ENCODE data around the gene CDK5RAP3.

The CDK5RAP3 gene

DNA sequence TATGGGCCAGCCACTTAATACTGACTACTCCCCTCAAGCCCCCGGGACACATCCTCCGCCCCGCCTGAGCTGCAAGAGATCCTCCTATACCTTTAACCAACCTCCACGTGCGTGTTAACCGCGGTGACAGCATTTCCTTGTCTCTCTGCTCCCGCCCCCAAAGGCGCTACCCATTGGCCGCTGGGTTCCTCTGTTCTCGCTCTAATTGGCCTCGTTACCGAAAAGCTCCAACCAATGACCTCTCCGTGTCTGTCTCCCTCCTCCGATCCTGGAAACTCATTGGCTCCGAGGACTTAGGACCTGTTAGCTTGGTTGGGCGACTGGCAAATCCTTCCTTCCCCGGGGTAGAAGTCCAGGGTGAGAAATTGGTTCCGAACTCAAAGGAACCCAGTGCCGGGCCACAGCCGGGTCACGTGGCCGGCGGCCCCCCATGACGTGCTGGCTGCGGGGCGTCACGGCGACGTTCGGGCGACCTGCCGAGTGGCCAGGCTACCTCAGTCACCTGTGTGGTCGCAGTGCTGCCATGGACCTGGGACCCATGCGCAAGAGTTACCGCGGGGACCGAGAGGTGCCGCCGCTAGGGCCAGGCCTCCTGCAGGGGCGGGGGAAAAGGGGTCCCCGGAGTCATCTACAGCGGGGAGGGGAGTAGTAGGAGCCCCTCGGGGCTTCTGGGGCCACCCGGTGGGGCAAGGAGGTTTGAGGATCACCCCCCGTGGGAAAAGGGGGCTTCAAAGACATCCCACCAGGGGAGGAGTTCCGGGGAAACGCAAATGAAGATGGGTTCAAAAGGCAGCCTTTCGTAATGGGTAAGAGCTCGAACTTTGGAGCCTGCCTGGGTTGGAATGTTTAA, 29.4 kb upstream of the CDK5RAP3 start, which contains the start of gene PNPO (continued):
- TF ChIP-seq, protein P1, sequence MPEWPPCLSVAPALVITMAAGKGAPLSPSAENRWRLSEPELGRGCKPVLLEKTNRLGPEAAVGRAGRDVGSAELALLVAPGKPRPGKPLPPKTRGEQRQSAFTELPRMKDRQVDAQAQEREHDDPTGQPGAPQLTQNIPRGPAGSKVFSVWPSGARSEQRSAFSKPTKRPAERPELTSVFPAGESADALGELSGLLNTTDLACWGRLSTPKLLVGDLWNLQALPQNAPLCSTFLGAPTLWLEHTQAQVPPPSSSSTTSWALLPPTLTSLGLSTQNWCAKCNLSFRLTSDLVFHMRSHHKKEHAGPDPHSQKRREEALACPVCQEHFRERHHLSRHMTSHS (tag by site-specific recombination; IDR thresholded peaks at IDR 0.05) = no peak
- no peak for TF ChIP-seq ZNF274 (IDR thresholded peaks at IDR 0.05; ENCODE audit: low read length)
- TF ChIP-seq ZNF274 (tag by site-specific recombination; IDR thresholded peaks at IDR 0.05; ENCODE audit: borderline replicate concordance) = no peak
- no peak for TF ChIP-seq YY1 (tag by site-specific recombination; IDR thresholded peaks at IDR 0.05)
- TF ChIP-seq, protein P2, sequence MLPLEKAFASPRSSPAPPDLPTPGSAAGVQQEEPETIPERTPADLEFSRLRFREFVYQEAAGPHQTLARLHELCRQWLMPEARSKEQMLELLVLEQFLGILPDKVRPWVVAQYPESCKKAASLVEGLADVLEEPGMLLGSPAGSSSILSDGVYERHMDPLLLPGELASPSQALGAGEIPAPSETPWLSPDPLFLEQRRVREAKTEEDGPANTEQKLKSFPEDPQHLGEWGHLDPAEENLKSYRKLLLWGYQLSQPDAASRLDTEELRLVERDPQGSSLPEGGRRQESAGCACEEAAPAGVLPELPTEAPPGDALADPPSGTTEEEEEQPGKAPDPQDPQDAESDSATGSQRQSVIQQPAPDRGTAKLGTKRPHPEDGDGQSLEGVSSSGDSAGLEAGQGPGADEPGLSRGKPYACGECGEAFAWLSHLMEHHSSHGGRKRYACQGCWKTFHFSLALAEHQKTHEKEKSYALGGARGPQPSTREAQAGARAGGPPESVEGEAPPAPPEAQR (tag by site-specific recombination; IDR thresholded peaks at IDR 0.05) = no peak
- TF ChIP-seq, protein P3, sequence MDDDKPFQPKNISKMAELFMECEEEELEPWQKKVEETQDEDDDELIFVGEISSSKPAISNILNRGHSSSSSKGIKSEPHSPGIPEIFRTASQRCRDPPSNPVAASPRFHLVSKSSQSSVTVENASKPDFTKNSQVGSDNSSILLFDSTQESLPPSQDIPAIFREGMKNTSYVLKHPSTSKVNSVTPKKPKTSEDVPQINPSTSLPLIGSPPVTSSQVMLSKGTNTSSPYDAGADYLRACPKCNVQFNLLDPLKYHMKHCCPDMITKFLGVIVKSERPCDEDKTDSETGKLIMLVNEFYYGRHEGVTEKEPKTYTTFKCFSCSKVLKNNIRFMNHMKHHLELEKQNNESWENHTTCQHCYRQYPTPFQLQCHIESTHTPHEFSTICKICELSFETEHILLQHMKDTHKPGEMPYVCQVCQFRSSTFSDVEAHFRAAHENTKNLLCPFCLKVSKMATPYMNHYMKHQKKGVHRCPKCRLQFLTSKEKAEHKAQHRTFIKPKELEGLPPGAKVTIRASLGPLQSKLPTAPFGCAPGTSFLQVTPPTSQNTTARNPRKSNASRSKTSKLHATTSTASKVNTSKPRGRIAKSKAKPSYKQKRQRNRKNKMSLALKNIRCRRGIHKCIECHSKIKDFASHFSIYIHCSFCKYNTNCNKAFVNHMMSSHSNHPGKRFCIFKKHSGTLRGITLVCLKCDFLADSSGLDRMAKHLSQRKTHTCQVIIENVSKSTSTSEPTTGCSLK (tag by site-specific recombination; IDR thresholded peaks at IDR 0.05) = no peak
- TF ChIP-seq, protein P4, sequence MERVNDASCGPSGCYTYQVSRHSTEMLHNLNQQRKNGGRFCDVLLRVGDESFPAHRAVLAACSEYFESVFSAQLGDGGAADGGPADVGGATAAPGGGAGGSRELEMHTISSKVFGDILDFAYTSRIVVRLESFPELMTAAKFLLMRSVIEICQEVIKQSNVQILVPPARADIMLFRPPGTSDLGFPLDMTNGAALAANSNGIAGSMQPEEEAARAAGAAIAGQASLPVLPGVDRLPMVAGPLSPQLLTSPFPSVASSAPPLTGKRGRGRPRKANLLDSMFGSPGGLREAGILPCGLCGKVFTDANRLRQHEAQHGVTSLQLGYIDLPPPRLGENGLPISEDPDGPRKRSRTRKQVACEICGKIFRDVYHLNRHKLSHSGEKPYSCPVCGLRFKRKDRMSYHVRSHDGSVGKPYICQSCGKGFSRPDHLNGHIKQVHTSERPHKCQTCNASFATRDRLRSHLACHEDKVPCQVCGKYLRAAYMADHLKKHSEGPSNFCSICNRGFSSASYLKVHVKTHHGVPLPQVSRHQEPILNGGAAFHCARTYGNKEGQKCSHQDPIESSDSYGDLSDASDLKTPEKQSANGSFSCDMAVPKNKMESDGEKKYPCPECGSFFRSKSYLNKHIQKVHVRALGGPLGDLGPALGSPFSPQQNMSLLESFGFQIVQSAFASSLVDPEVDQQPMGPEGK (tag by site-specific recombination; IDR thresholded peaks at IDR 0.05) = peak; percentile 68
- TF ChIP-seq, protein P5, sequence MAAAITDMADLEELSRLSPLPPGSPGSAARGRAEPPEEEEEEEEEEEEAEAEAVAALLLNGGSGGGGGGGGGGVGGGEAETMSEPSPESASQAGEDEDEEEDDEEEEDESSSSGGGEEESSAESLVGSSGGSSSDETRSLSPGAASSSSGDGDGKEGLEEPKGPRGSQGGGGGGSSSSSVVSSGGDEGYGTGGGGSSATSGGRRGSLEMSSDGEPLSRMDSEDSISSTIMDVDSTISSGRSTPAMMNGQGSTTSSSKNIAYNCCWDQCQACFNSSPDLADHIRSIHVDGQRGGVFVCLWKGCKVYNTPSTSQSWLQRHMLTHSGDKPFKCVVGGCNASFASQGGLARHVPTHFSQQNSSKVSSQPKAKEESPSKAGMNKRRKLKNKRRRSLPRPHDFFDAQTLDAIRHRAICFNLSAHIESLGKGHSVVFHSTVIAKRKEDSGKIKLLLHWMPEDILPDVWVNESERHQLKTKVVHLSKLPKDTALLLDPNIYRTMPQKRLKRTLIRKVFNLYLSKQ (tag by site-specific recombination; IDR thresholded peaks at IDR 0.05; ENCODE audit: borderline replicate concordance) = no peak
- TF ChIP-seq ZNF561 (tag by site-specific recombination; IDR thresholded peaks at IDR 0.05; ENCODE audit: borderline replicate concordance) = peak; percentile 67; the same call in 1 of the 2 replicates
- TF ChIP-seq, protein P6, sequence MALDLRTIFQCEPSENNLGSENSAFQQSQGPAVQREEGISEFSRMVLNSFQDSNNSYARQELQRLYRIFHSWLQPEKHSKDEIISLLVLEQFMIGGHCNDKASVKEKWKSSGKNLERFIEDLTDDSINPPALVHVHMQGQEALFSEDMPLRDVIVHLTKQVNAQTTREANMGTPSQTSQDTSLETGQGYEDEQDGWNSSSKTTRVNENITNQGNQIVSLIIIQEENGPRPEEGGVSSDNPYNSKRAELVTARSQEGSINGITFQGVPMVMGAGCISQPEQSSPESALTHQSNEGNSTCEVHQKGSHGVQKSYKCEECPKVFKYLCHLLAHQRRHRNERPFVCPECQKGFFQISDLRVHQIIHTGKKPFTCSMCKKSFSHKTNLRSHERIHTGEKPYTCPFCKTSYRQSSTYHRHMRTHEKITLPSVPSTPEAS (tag by site-specific recombination; IDR thresholded peaks at IDR 0.05) = no peak
- TF ChIP-seq BCL11A (tag by site-specific recombination; IDR thresholded peaks at IDR 0.05; ENCODE audit: low read depth) = 0 out of 2 replicates have a peak, but pooled peaks have one; percentile 26
- TF ChIP-seq, protein P7, sequence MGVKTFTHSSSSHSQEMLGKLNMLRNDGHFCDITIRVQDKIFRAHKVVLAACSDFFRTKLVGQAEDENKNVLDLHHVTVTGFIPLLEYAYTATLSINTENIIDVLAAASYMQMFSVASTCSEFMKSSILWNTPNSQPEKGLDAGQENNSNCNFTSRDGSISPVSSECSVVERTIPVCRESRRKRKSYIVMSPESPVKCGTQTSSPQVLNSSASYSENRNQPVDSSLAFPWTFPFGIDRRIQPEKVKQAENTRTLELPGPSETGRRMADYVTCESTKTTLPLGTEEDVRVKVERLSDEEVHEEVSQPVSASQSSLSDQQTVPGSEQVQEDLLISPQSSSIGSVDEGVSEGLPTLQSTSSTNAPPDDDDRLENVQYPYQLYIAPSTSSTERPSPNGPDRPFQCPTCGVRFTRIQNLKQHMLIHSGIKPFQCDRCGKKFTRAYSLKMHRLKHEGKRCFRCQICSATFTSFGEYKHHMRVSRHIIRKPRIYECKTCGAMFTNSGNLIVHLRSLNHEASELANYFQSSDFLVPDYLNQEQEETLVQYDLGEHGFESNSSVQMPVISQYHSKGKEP (tag by site-specific recombination; IDR thresholded peaks at IDR 0.05) = no peak
- peak; percentile 70 for TF ChIP-seq SETDB1 (IDR thresholded peaks at IDR 0.05; ENCODE audit: insufficient read length, low read length)
- peak; percentile 73 for TF ChIP-seq ZNF423 (tag by site-specific recombination; IDR thresholded peaks at IDR 0.05)
- no peak for TF ChIP-seq ZNF292 (tag by site-specific recombination; IDR thresholded peaks at IDR 0.05; ENCODE audit: borderline replicate concordance, low read depth)
- TF ChIP-seq HOXC10 (CRISPR knock-in tag; IDR thresholded peaks at IDR 0.05) = no peak
- no peak for TF ChIP-seq ZNF404 (tag by site-specific recombination; IDR thresholded peaks at IDR 0.05)
- TF ChIP-seq, protein P8, sequence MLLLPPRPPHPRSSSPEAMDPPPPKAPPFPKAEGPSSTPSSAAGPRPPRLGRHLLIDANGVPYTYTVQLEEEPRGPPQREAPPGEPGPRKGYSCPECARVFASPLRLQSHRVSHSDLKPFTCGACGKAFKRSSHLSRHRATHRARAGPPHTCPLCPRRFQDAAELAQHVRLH (tag by site-specific recombination; IDR thresholded peaks at IDR 0.05) = peak; percentile 85; the same call in 1 of the 2 replicates
- TF ChIP-seq, protein P9, sequence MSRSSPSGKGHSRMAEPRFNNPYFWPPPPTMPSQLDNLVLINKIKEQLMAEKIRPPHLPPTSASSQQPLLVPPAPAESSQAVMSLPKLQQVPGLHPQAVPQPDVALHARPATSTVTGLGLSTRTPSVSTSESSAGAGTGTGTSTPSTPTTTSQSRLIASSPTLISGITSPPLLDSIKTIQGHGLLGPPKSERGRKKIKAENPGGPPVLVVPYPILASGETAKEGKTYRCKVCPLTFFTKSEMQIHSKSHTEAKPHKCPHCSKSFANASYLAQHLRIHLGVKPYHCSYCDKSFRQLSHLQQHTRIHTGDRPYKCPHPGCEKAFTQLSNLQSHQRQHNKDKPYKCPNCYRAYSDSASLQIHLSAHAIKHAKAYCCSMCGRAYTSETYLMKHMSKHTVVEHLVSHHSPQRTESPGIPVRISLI (tag by site-specific recombination; IDR thresholded peaks at IDR 0.05) = no peak
- TF ChIP-seq, protein P10, sequence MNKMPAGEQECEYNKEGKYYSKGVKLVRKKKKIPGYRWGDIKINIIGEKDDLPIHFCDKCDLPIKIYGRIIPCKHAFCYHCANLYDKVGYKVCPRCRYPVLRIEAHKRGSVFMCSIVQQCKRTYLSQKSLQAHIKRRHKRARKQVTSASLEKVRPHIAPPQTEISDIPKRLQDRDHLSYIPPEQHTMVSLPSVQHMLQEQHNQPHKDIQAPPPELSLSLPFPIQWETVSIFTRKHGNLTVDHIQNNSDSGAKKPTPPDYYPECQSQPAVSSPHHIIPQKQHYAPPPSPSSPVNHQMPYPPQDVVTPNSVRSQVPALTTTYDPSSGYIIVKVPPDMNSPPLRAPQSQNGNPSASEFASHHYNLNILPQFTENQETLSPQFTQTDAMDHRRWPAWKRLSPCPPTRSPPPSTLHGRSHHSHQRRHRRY (tag by site-specific recombination; IDR thresholded peaks at IDR 0.05) = no peak
- TF ChIP-seq GLIS1 (tag by site-specific recombination; IDR thresholded peaks at IDR 0.05) = peak; percentile 86
- TF ChIP-seq BCL11B (tag by site-specific recombination; IDR thresholded peaks at IDR 0.05; ENCODE audit: low read depth) = peak; percentile 87
- TF ChIP-seq ZNF239 (tag by site-specific recombination; IDR thresholded peaks at IDR 0.05) = no peak
- TF ChIP-seq IKZF3 (tag by site-specific recombination; IDR thresholded peaks at IDR 0.05) = no peak
